ENCODE data around the gene SLC4A1. TPM values are rescaled to one million over a fixed set of nuclear protein-coding genes. Genes with fewer than 3 reads are reported as not detected.
"Not testable (repeated sequence)": the region's sequence is repeated elsewhere in the genome, so short reads cannot be mapped to it uniquely, and the experiment has no call there.

Gene SLC4A1
- total RNA-seq, 2 donors from 2014 or later = not detected

DNA sequence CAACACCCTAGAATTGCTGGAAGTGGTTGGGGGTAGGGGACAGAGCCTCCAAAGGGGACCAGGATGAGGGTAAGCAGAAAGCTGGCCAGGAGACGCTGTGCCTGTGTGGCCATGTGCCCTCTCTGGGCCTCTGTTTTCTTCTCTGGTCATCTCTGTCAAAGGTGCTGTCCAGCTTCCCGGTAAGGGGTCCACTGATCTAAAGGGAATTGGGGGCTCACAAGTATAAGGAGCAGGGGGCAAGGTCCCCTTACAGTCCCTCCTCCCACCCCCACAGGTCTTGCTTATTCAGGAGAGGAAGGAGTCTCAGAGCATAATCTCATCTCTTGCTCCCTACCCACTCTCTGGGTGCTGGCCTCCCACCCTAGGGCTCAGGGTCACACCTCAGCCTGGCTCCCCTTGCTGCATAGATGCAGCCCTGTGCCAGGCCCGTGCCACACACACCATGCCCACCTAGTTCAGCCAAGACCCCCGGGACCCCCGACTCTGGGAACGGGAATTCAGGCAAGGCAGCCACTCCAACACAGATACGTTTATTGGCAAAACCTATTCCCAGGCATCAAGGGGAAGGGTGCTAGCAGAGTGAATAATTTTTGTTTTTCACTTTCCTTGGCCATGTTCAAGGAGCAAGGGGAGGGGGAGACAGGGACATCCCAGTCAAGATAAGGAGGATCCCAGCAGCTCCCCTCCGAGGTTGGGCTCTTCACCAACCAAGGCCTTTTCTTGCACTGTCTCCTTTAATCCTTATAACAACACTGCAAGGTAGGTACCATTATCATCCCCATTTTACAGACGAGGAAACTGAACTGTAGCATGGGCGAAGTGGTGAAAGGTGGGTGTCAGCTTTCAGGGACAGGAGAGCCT is 19.8 kb downstream of the SLC4A1 start:
- no peaks in the 10 kb centered on the region for H3K36me3 Mint-ChIP-seq
- H3K27ac Mint-ChIP-seq = peak overlapping the region in 1 of 2 donors; percentile 86
- ATAC-seq = no peak
- DNase-seq (ENCODE audit: low spot score in 2 of 2) = no peak
- no peaks in the 10 kb centered on the region for H3K9me3 Mint-ChIP-seq

GRCh38 chr17:44247440-44247841 is 20.5 kb downstream of the SLC4A1 start:
- Mint-ChIP-seq H3K27ac (peak overlapping the region in 1 of 2 donors; percentile 86), H3K9me3 (no peaks in the 10 kb centered on the region), H3K36me3 (no peaks in the 10 kb centered on the region)
- DNase-seq (ENCODE audit: low spot score in 2 of 2) = no peak
- ATAC-seq = no peak

GRCh38 chr17:44241106-44241624 is 26.8 kb downstream of the SLC4A1 start:
- no peak for ATAC-seq

GRCh38 chr17:44237886-44238285 is 30.0 kb downstream of the SLC4A1 start:
- ATAC-seq, H3K9me3 Mint-ChIP-seq: not testable (repeated sequence)

More at GRCh38 chr17:44241106-44241624, 26.8 kb downstream of the SLC4A1 start:
- no peak for DNase-seq (ENCODE audit: low spot score in 2 of 2)
- Mint-ChIP-seq H3K27ac (no peak overlapping the region), H3K9me3 (no peaks in the 10 kb centered on the region), H3K36me3 (no peaks in the 10 kb centered on the region)

DNA sequence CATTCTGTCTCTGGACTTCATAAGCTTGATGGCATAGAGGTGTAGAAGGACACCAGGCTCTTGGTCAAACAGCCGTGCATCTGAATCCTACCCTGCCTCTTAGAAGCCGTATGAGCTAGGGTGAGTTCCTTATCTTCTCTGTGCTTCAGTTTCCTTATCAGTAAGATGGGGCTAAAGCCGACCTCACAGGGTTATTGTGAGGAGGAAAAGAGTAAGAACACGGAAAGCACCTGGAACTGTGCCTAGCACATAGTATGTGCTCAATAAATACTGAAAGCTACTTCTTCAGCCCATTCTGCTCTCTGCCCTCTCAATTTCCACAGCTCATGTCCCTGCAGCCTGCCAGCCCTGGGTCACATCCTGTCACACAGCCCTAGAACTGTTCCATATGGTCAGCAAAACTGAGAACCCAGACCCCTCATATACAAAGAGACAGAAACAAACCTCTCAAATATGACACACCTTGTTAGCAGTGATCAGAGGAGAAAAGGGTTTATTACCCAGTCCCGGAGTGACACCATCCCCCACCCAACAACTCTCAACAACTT is 31.4 kb downstream of the SLC4A1 start:
- no peak for DNase-seq (ENCODE audit: low spot score in 2 of 2)
- Mint-ChIP-seq H3K27ac (no peak overlapping the region), H3K9me3 (no peaks in the 10 kb centered on the region), H3K36me3 (no peaks in the 10 kb centered on the region)
- no peak for ATAC-seq

More at GRCh38 chr17:44237886-44238285, 30.0 kb downstream of the SLC4A1 start:
- DNase-seq (ENCODE audit: low spot score in 2 of 2); H3K27ac Mint-ChIP-seq; H3K36me3 Mint-ChIP-seq: not testable (repeated sequence)

DNA sequence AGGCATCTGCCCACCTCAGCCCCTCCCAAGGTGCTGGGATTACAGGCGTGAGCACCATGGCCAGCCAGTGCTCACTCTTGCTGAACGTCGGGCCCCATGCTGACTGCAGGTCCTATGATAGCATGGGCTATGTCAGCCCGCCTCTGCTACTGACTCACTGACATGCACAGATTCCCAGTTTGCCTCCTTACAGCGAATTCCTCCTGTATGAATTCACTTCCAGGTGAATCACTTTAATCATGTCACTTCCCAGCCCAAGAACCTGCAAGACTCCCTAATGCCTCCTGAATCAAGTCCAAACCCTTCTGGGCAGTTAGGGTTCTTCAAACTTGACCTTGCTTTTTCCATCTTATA is 32.4 kb downstream of the SLC4A1 start:
- no peaks in the 10 kb centered on the region for H3K9me3 Mint-ChIP-seq
- ATAC-seq (no peak), DNase-seq (ENCODE audit: low spot score in 2 of 2) (no peak)
- no peak overlapping the region for H3K27ac Mint-ChIP-seq
- no peaks in the 10 kb centered on the region for H3K36me3 Mint-ChIP-seq

DNA sequence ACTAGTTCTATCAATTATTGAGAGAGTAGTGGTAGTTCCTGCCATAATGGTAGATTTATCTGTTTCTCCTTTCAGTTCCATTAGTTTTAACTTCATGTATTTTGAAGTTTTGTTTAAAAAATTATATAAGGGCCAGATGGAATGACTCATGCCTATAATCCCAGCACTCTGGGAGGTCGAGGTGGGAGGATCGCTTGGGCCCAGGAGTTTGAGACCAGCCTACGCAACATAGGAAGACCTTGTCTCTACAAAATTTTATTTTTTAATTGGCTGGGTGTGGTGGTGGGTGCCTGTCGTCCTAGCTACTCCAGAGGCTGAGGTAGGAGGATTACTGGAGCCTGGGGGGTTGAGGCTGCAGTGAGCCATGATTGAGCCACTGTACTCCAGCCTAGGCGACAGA is 34.4 kb downstream of the SLC4A1 start:
- no peak overlapping the region for H3K27ac Mint-ChIP-seq
- H3K9me3 Mint-ChIP-seq = no peaks in the 10 kb centered on the region
- no peak for DNase-seq (ENCODE audit: low spot score in 2 of 2)
- no peaks in the 10 kb centered on the region for H3K36me3 Mint-ChIP-seq
- ATAC-seq = no peak

- Mint-ChIP-seq H3K27ac (no peak overlapping the region), H3K36me3 (no peaks in the 10 kb centered on the region), H3K9me3 (no peaks in the 10 kb centered on the region)
- DNase-seq (ENCODE audit: low spot score in 2 of 2) (no peak), ATAC-seq (no peak)
Measured at GRCh38 chr17:44232061-44232460, 35.9 kb downstream of the SLC4A1 start.

DNA sequence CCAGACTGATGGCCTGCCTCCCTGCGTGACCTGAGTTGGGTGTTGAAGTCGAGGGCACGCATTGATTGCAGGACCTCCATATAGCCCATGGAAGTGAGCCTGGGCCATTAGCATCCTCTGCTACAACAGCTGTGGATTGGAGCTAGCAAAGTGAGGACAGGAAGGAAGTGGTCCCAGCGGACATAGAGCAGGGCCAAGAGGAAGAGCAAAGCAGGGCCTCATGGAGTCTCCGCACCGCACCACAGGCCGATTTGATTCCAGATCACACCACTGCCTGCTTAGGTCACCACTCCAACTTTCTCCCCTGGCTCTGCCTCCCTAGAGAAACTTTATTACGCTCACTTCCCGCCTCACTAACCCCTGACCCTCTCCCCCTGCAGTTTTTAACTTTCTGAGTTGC is 37.8 kb downstream of the SLC4A1 start:
- Mint-ChIP-seq H3K36me3 (no peaks in the 10 kb centered on the region), H3K27ac (peak overlapping the region in 1 of 2 donors; percentile 10), H3K9me3 (no peaks in the 10 kb centered on the region)
- ATAC-seq (no peak), DNase-seq (ENCODE audit: low spot score in 2 of 2) (no peak)

DNA sequence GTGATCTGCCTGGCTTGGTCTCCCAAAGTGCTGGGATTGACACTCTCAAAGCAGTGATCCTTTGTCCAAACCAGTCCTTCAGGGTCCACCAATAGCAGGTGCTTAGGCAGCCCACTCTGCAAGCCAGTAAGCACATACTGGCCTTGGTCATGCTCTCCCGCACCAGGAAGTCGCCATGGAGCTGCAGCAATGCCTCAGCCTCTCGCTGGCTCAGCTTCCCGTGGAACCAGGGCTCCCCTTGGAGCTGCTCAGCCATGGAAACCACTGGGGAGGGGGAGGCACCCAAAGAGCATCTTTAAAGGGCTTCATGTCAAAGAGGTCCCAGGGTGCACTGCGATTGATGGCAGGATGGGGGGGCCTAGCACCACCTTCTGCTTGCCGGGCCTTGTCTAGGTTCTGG is 38.8 kb downstream of the SLC4A1 start:
- Mint-ChIP-seq H3K27ac (no peak overlapping the region), H3K36me3 (no peaks in the 10 kb centered on the region), H3K9me3 (no peaks in the 10 kb centered on the region)
- DNase-seq (ENCODE audit: low spot score in 2 of 2) (no peak), ATAC-seq (no peak)

DNA sequence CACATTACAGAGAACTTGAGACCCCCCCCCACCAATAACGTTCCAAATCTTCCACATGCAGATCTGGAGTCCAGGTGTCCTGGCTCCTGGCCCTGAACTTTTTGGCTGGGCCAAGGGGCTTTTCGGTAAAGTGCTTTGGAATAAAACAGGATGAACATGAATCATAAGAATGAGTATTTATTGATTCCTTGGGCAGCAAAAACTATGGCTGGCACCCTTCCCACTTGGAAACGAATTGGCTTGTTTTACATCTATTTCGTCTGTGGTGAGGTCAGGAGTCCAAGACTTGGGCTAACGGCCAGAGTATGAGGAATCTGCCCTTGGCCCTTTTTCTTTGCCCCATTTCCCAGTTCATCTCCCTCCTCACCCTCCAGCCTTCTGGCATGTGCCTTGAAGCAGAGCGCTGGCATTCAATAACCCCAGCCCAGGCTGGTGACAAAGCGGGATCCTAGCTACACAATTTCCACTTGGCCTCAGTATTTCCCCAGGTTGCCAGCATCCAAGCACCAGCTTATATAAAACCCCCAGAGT is 44.3 kb downstream of the SLC4A1 start:
- no peaks in the 10 kb centered on the region for H3K36me3 Mint-ChIP-seq
- no peak for DNase-seq (ENCODE audit: low spot score in 2 of 2)

DNA sequence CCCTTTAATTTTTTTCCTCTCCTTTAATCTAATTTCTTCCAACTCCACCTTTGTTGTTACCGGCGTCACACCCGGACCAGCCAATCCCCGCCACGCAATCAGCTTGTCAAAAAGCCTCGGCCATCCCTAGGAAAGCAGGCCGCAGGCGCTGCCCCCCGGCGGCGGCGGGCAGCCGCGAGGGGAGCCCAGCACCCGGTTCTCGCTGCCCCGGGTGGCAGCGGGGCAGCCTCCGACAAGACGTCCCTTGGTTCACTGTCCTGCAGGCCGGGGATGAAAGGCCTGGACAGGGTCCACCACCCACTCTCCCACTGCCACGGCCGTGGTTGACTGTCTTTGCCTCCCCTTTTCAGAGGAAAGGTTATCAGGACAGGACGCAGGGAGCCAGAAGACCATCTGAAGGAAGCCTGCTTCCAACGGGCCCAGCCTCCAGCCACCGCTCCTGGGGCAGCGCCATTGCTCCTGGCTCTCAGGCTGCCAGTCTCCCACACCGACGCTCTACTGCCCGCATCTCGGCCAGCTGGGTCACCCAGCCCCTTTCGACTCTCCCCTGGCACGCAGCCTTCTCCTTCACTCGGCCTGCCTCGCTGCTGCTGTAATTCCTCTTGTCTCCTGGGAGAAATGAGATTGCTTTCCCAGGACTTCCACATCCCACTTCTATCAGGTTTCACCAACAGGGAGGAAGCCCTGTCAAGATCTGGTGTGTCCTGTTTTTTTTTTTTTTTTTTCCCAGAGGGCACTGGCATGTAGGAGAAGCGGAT is 45.6 kb downstream of the SLC4A1 start:
- peak in 1 of 2 donors; percentile 54 for DNase-seq (ENCODE audit: low spot score in 2 of 2)
- Mint-ChIP-seq H3K27ac (peak overlapping the region; percentile 85 to 92), H3K36me3 (peaks cover 6 to 7% of the 10 kb centered on the region in 2 donors), H3K9me3 (no peaks in the 10 kb centered on the region)
- no peak for ATAC-seq

More for the DNA sequence above, 44.3 kb downstream of the SLC4A1 start:
- Mint-ChIP-seq H3K9me3 (no peaks in the 10 kb centered on the region), H3K27ac (no peak overlapping the region)
- ATAC-seq = no peak

- peak overlapping the region; percentile 85 to 92 for H3K27ac Mint-ChIP-seq
- H3K9me3 Mint-ChIP-seq = no peaks in the 10 kb centered on the region
- ATAC-seq = no peak
- H3K36me3 Mint-ChIP-seq = peaks cover 11 to 12% of the 10 kb centered on the region in 2 donors
- DNase-seq (ENCODE audit: low spot score in 2 of 2) = peak in 1 of 2 donors; percentile 34
Measured at GRCh38 chr17:44221862-44222111, 46.1 kb downstream of the SLC4A1 start.

DNA sequence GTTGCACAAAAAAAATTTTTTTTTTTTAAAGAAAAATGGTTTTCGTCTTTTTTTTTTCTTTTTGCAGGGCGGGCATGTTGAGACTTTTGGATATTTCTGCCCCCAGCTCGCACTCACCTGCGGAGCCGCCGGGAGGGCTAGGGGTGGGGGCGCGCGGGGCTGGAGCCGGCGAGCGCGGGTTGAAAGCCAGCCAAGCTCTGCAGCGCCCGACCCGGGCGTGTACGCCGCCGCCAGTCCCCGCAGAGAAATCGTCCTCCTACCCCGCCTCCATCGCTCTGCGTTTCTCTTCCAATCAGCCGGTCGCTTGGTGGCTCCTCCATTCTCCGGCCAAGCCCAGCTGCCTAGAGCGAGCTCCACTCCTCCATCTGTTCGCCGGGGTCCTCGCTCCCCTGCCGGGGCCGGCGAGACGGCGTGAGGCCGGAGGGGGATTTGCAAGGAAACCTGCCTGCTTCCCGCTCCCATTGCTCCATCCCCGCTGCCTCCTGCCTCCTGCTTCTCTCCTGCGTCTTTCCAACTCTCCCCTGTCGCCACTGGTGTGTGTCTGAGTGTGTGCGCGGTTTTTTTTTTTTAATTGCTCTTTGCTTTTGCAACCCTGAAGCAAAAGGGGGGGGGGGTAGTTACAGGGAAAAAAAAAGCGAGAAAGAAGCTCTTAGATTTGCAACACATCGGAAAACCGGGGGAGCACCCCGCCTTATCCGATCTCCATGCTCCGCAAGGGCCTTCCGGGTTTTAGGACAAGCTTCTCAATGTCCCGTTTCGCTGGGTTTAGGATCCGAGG is 46.7 kb downstream of the SLC4A1 start:
- DNase-seq (ENCODE audit: low spot score in 2 of 2) (peak; percentile 66 to 68), ATAC-seq (peak; percentile 38 to 49)
- Mint-ChIP-seq H3K9me3 (no peaks in the 10 kb centered on the region), H3K27ac (peak overlapping the region; percentile 85 to 92), H3K36me3 (peaks cover 16 to 17% of the 10 kb centered on the region in 2 donors)

DNA sequence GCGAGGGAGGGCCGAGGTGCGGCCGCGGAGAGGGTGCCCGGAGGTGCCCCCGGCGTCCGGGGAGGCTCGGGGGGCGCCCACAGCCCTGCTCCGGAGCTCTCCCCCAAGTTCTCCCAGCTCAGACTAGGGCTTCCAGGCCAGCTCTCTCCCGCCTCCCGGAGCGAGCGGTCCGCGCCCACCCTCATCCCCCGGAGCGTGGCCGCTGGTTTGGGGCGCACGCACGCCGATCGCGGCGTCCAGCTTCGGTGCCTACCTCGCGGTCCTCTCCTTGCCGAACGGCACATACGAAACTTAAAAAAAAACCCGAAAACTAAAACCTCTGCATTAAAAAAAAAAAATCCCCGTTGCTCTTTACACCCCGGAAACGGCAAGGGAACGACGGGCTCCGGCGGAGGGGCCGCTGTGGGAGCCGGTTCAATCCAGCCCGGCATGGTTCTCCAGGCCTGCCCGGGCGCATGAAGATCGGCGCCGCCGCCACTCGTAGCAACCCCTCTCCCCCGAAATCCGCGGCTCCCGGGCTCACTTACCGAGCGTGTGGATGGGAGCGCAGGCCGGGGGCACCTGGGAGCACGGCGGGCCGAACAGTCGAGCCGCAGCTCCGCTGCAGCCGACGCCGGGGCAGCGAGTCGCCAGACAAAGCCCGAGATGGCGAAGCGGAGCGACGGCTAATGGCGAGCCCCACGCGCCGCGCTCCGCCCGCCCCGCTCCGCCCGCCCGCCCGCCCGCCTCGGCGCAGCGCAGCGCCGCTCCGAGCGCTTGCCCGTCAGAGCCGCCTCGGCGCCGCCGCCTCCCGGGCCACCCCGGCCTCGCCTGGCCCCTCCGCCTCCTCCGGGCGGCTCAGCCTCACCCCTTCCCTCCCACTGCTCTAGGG is 47.5 kb downstream of the SLC4A1 start:
- H3K9me3 Mint-ChIP-seq = no peaks in the 10 kb centered on the region
- H3K36me3 Mint-ChIP-seq = peaks cover 24% of the 10 kb centered on the region in 2 donors
- ATAC-seq (peak; percentile 5 to 23), DNase-seq (ENCODE audit: low spot score in 2 of 2) (peak; percentile 52 to 68)
- peak overlapping the region; percentile 85 to 94 for H3K27ac Mint-ChIP-seq

Data from activated naive CD4-positive, alpha-beta T cell treated with anti-CD3 and anti-CD28 coated beads, Interleukin-2, amount 50 U/mL, for 72 hours (primary cell).